H9 (cell line): Measurements from ENCODE around the gene GORASP1. TPM values are rescaled to one million over a fixed set of nuclear protein-coding genes. Genes with fewer than 3 reads are reported as not detected.

ENCODE experiments used
- DNase-seq: peaks from one replicate; pipeline ENCODE4 v3.0.0-alpha.2; 2017
- H2AFZ ChIP-seq: one replicate; pipeline ENCODE4 v1.6.1; 2013; ENCODE audit warnings: mild to moderate bottlenecking, low read length, control low read depth, moderate library complexity
- H2AK5ac ChIP-seq: 2 replicates; pipeline ENCODE4 v1.6.1; 2013; ENCODE audit warnings: low read length, control low read depth, mixed read lengths; ENCODE audit not compliant: insufficient read length
- H2BK120ac ChIP-seq: one replicate; pipeline ENCODE4 v1.6.1; 2013; ENCODE audit warnings: low read depth, mild to moderate bottlenecking, low read length, control low read depth, inconsistent platforms; ENCODE audit not compliant: poor library complexity, severe bottlenecking
- H2BK12ac ChIP-seq: 2 replicates; pipeline ENCODE4 v1.6.1; 2013; ENCODE audit warnings: low read length, control low read depth, mixed read lengths, low read depth; ENCODE audit not compliant: insufficient read length
- H2BK15ac ChIP-seq: 2 replicates; pipeline ENCODE4 v1.6.1; 2013; ENCODE audit warnings: low read depth, low read length, control low read depth
- H2BK20ac ChIP-seq: one replicate; pipeline ENCODE4 v1.6.1; 2013; ENCODE audit warnings: low read depth, mild to moderate bottlenecking, low read length, control low read depth, inconsistent platforms; ENCODE audit not compliant: poor library complexity, severe bottlenecking
- H2BK5ac ChIP-seq: 2 replicates; pipeline ENCODE4 v1.6.1; 2013; ENCODE audit warnings: low read length, control low read depth, mixed read lengths; ENCODE audit not compliant: insufficient read length
- H3K14ac ChIP-seq: 2 replicates; pipeline ENCODE4 v1.6.1; 2013; ENCODE audit warnings: low read length, control low read depth; ENCODE audit not compliant: insufficient read depth
- H3K18ac ChIP-seq: 2 replicates; pipeline ENCODE4 v1.6.1; 2013; ENCODE audit warnings: low read depth, mild to moderate bottlenecking, mixed read lengths, low read length, control low read depth; ENCODE audit not compliant: insufficient read length
- H3K23ac ChIP-seq: 2 replicates; pipeline ENCODE4 v1.6.1; 2013; ENCODE audit warnings: low read length, control low read depth, mixed read lengths, low read depth; ENCODE audit not compliant: insufficient read length
- H3K23me2 ChIP-seq: 2 replicates; pipeline ENCODE4 v1.6.1; 2013; ENCODE audit warnings: low read depth, mild to moderate bottlenecking, mixed read lengths, low read length, control low read depth; ENCODE audit not compliant: insufficient read length, poor library complexity, severe bottlenecking
- H3K27ac ChIP-seq: 2 replicates; pipeline ENCODE4 v1.5.1; 2013; ENCODE audit warnings: low read length, control low read depth, mixed read lengths, low read depth; ENCODE audit not compliant: insufficient read length
- H3K27me3 ChIP-seq: 2 replicates; pipeline ENCODE4 v1.6.1; 2013; ENCODE audit warnings: low read length, control low read depth, inconsistent platforms; ENCODE audit not compliant: insufficient read depth
- H3K4ac ChIP-seq: 2 replicates; pipeline ENCODE4 v1.6.1; 2013; ENCODE audit warnings: low read depth, mild to moderate bottlenecking, control low read depth, inconsistent platforms, low read length, moderate library complexity
- H3K4me1 ChIP-seq: 2 replicates; pipeline ENCODE4 v1.6.1; 2013; ENCODE audit warnings: low read length, control low read depth, inconsistent platforms; ENCODE audit not compliant: insufficient read depth
- H3K4me2 ChIP-seq: 2 replicates; pipeline ENCODE4 v1.6.1; 2013; ENCODE audit warnings: low read length, control low read depth, mixed read lengths; ENCODE audit not compliant: insufficient read length, insufficient read depth
- H3K56ac ChIP-seq: 2 replicates; pipeline ENCODE4 v1.6.1; 2013; ENCODE audit warnings: low read depth, mild to moderate bottlenecking, mixed read lengths, low read length, control low read depth; ENCODE audit not compliant: insufficient read length
- H3K79me1 ChIP-seq: 2 replicates; pipeline ENCODE4 v1.6.1; 2013; ENCODE audit warnings: low read depth, mild to moderate bottlenecking, moderate library complexity, low read length, control low read depth, inconsistent platforms; ENCODE audit not compliant: insufficient read depth, poor library complexity, severe bottlenecking
- H3K79me2 ChIP-seq: 2 replicates; pipeline ENCODE4 v1.6.1; 2013; ENCODE audit warnings: low read length, control low read depth, inconsistent platforms; ENCODE audit not compliant: insufficient read depth
- H3K9ac ChIP-seq: 2 replicates; pipeline ENCODE4 v1.6.1; 2013; ENCODE audit warnings: low read length, control low read depth, mixed read lengths; ENCODE audit not compliant: insufficient read length; ENCODE audit errors: extremely low read depth
- H3K9me3 ChIP-seq: one replicate; pipeline ENCODE4 v1.6.1; 2013; ENCODE audit warnings: low read depth, low read length, inconsistent platforms; ENCODE audit not compliant: control insufficient read depth
- H3T11ph ChIP-seq: one replicate; pipeline ENCODE4 v1.6.1; 2013; ENCODE audit warnings: mild to moderate bottlenecking, low read length, control low read depth, inconsistent platforms
- H4K20me1 ChIP-seq: one replicate; pipeline ENCODE4 v1.6.1; 2013; ENCODE audit not compliant: control insufficient read depth, insufficient read length, insufficient read depth
- H4K5ac ChIP-seq: 2 replicates; pipeline ENCODE4 v1.6.1; 2013; ENCODE audit warnings: low read depth, mild to moderate bottlenecking, mixed read lengths, low read length, control low read depth; ENCODE audit not compliant: insufficient read length
- H4K8ac ChIP-seq: replicated peaks from 2 replicates; pipeline ENCODE4 v1.6.1; 2013; ENCODE audit warnings: low read length, control low read depth, mixed read lengths, low read depth; ENCODE audit not compliant: insufficient read length
- H4K91ac ChIP-seq: 2 replicates; pipeline ENCODE4 v1.6.1; 2013; ENCODE audit warnings: low read depth, mild to moderate bottlenecking, moderate library complexity, mixed read lengths, low read length, control low read depth; ENCODE audit not compliant: insufficient read length
- H3K27ac Mint-ChIP-seq, 3 experiments: 2 replicates in 2 of 3; 3 replicates in 1 of 3; pipeline ENCODE4 v1.8.0; 2020 to 2021; ENCODE audit warnings: mixed read lengths in 3 of 3, mild to moderate bottlenecking in 1 of 3, moderate library complexity in 1 of 3
- H3K27me3 Mint-ChIP-seq: 2 replicates; pipeline ENCODE4 v1.8.0; 2021; ENCODE audit warnings: low read depth, mild to moderate bottlenecking, moderate library complexity, mixed read lengths
- H3K36me3 Mint-ChIP-seq, 3 experiments: 2 replicates in 2 of 3; 3 replicates in 1 of 3; pipeline ENCODE4 v1.8.0; 2020 to 2021; ENCODE audit warnings: low read depth in 3 of 3, mixed read lengths in 3 of 3; ENCODE audit not compliant: insufficient read depth in 1 of 3
- H3K4me1 Mint-ChIP-seq, 2 experiments: 2 replicates each; pipeline ENCODE4 v1.8.0; 2020; ENCODE audit warnings: mixed read lengths in 2 of 2
- H3K4me3 Mint-ChIP-seq, 2 experiments: 2 replicates in 1 of 2; 3 replicates in 1 of 2; pipeline ENCODE4 v1.8.0; 2020 to 2021; ENCODE audit warnings: mild to moderate bottlenecking in 2 of 2, mixed read lengths in 2 of 2, moderate library complexity in 1 of 2
- H3K9me3 Mint-ChIP-seq, 2 experiments: 2 replicates in 1 of 2; 3 replicates in 1 of 2; pipeline ENCODE4 v1.8.0; 2020; ENCODE audit warnings: mild to moderate bottlenecking in 2 of 2, mixed read lengths in 2 of 2, moderate library complexity in 1 of 2
- CTCF ChIP-seq: fragments of 200-600 bp; sonication (generic); conservative IDR thresholded peaks from 3 replicates; pipeline ENCODE4 v1.8.0; 2021; ENCODE audit warnings: antibody characterized with exemption, mild to moderate bottlenecking
- WGBS: extraction: QIAGEN DNeasy Blood & Tissue Kit; methylation state at CpG from one replicate; pipeline ENCODE4 v1.1.7; 2013; ENCODE audit warnings: missing lambda C conversion rate, low lambda C conversion rate, mixed read lengths; ENCODE audit not compliant: insufficient read length; ENCODE audit errors: extremely low coverage; 5-methylcytosine and 5-hydroxymethylcytosine counted together
- total RNA-seq: library from RNA; stranded (reverse); gene quantifications from 2 replicates; pipeline ENCODE4 v1.2.1, GENCODE V29; 2021

Gene GORASP1
- total RNA-seq, 1 experiment from 2014 or later = 37.4 TPM

GRCh38 chr3:39063143-39063542 lies 44.3 kb downstream of the GORASP1 start:
- H3K36me3 Mint-ChIP-seq = peaks cover 2 to 20% (median 18%) of the 10 kb centered on the region in 3 experiments; a peak in 6 of 7 replicates

More at GRCh38 chr3:39063143-39063542, 44.3 kb downstream of the GORASP1 start:
- Histone ChIP-seq H2BK120ac (no peak overlapping the region), H4K5ac (no peak overlapping the region), H4K91ac (no peak overlapping the region), H2BK12ac (no peak overlapping the region), H3K9me3 (no peaks in the 10 kb centered on the region), H3K27me3 (no peaks in the 10 kb centered on the region), H3K79me2 (no peaks in the 10 kb centered on the region), H3K27ac (no peak overlapping the region), H2BK15ac (no peak overlapping the region), H3K79me1 (peaks cover 8% of the 10 kb centered on the region), H3K4ac (no peak overlapping the region), H3K23me2 (no peaks in the 10 kb centered on the region), H3K4me2 (no peak overlapping the region), H2AK5ac (no peak overlapping the region), H2AFZ (no peak overlapping the region), H2BK20ac (no peak overlapping the region), H4K20me1 (no peaks in the 10 kb centered on the region), H3K14ac (no peak overlapping the region), H3T11ph (no peak overlapping the region), H3K9ac (no peak overlapping the region), H3K18ac (no peak overlapping the region), H2BK5ac (no peak overlapping the region), H4K8ac (no peak overlapping the region), H3K56ac (no peak overlapping the region), H3K23ac (no peak overlapping the region), H3K4me1 (no peaks in the 10 kb centered on the region)
- TF ChIP-seq CTCF = no peak
- no CpG with 5 or more reads among the region's 3 CpGs for WGBS
- H3K4me3 Mint-ChIP-seq = no peak overlapping the region
- H3K27me3 Mint-ChIP-seq = no peaks in the 10 kb centered on the region
- DNase-seq = no peak
- H3K4me1 Mint-ChIP-seq = peaks cover 5 to 6% of the 10 kb centered on the region in 2 experiments
- H3K9me3 Mint-ChIP-seq = no peaks in the 10 kb centered on the region
- no peak overlapping the region for H3K27ac Mint-ChIP-seq
